ENCODE results near the gene AANAT.

Gene AANAT

DNA sequence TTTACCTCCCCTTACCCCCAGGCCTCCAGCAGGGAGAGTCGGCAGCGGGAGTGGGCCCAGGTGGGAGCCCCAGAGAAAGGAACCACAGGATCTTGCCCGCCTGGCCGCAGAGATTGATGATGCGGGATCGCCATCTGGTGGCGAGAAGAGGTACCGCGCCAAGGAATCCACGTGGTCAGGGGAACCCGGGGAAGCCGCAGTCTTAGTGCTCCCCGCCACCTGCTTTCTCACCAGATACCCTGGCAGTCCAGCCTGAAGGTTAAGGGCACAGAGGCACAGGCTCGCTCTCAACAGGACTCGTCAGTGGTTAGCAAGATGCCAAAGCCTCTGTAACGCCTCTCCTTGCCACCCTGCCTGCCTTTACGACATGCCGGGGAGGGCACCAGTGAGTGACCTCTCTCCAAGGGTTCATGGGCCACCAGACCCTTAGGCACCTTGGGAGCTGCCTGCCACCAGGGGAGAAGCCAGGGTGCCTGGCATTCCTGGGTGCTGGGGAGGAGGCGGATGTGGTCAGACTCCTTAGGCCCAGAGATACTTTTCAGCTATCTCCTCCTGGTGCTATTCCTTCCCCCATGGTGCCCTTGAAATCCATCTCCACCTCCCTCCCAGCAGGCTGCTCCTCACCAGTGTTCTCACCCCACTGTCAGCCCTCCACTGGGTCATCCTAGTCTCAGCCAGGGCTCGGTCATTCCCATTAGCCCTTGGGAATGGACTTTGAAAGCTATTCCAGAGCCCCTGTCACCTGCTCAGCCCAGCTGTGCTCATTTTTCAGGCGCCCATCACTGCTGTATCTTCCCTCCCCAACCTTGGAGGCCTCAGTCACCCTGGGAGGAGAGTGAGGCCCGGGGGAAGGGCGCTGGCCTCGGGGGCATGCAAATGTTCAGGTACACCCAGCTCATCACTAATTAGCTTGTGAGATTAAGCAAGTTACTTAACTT is 39.3 kb downstream of the AANAT start (continued):
- TF ChIP-seq ZBTB21 (tag by site-specific recombination; IDR thresholded peaks at IDR 0.05) (no peak), ZNF324 (tag by site-specific recombination; IDR thresholded peaks at IDR 0.05) (no peak), ZBTB20 (tag by site-specific recombination; IDR thresholded peaks at IDR 0.05) (peak; percentile 51; the same call in 1 of the 2 replicates), ZNF626 (tag by site-specific recombination; IDR thresholded peaks at IDR 0.05) (no peak), ZNF530 (tag by site-specific recombination; IDR thresholded peaks at IDR 0.05; ENCODE audit: low read depth) (no peak), GLIS1 (tag by site-specific recombination; IDR thresholded peaks at IDR 0.05) (peak; percentile 46; the same call in 1 of the 2 replicates), MZF1 (tag by site-specific recombination; IDR thresholded peaks at IDR 0.05; ENCODE audit: borderline replicate concordance) (no peak), ZNF24 (tag by site-specific recombination; IDR thresholded peaks at IDR 0.05) (no peak), ZXDB (tag by site-specific recombination; IDR thresholded peaks at IDR 0.05) (no peak), BCL11A (tag by site-specific recombination; IDR thresholded peaks at IDR 0.05; ENCODE audit: low read depth) (peak; percentile 37; the same call in 1 of the 2 replicates), ZNF785 (tag by site-specific recombination; IDR thresholded peaks at IDR 0.05) (no peak), ZNF501 (tag by site-specific recombination; IDR thresholded peaks at IDR 0.05) (no peak; the same call in 1 of the 2 replicates), ZNF561 (tag by site-specific recombination; IDR thresholded peaks at IDR 0.05; ENCODE audit: borderline replicate concordance) (0 out of 2 replicates have a peak, but pooled peaks have one; percentile 67), OVOL3 (tag by site-specific recombination; IDR thresholded peaks at IDR 0.05) (no peak), KLF8 (tag by site-specific recombination; IDR thresholded peaks at IDR 0.05) (no peak), ZBTB1 (tag by site-specific recombination; IDR thresholded peaks at IDR 0.05) (no peak), ZNF768 (tag by site-specific recombination; IDR thresholded peaks at IDR 0.05) (no peak), ZNF426 (tag by site-specific recombination; IDR thresholded peaks at IDR 0.05) (no peak), PRDM1 (tag by site-specific recombination; IDR thresholded peaks at IDR 0.05) (peak; percentile 74), ZNF292 (tag by site-specific recombination; IDR thresholded peaks at IDR 0.05; ENCODE audit: borderline replicate concordance, low read depth) (no peak), GLI2 (tag by site-specific recombination; IDR thresholded peaks at IDR 0.05; ENCODE audit: borderline replicate concordance, low read depth) (no peak), ZNF416 (tag by site-specific recombination; IDR thresholded peaks at IDR 0.05) (no peak), ZNF157 (tag by site-specific recombination; IDR thresholded peaks at IDR 0.05) (no peak)
- TF ChIP-seq, protein P1, sequence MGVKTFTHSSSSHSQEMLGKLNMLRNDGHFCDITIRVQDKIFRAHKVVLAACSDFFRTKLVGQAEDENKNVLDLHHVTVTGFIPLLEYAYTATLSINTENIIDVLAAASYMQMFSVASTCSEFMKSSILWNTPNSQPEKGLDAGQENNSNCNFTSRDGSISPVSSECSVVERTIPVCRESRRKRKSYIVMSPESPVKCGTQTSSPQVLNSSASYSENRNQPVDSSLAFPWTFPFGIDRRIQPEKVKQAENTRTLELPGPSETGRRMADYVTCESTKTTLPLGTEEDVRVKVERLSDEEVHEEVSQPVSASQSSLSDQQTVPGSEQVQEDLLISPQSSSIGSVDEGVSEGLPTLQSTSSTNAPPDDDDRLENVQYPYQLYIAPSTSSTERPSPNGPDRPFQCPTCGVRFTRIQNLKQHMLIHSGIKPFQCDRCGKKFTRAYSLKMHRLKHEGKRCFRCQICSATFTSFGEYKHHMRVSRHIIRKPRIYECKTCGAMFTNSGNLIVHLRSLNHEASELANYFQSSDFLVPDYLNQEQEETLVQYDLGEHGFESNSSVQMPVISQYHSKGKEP (tag by site-specific recombination; IDR thresholded peaks at IDR 0.05) = no peak
- TF ChIP-seq, protein P2, sequence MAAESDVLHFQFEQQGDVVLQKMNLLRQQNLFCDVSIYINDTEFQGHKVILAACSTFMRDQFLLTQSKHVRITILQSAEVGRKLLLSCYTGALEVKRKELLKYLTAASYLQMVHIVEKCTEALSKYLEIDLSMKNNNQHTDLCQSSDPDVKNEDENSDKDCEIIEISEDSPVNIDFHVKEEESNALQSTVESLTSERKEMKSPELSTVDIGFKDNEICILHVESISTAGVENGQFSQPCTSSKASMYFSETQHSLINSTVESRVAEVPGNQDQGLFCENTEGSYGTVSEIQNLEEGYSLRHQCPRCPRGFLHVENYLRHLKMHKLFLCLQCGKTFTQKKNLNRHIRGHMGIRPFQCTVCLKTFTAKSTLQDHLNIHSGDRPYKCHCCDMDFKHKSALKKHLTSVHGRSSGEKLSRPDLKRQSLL (tag by site-specific recombination; IDR thresholded peaks at IDR 0.05) = no peak
- TF ChIP-seq, protein P3, sequence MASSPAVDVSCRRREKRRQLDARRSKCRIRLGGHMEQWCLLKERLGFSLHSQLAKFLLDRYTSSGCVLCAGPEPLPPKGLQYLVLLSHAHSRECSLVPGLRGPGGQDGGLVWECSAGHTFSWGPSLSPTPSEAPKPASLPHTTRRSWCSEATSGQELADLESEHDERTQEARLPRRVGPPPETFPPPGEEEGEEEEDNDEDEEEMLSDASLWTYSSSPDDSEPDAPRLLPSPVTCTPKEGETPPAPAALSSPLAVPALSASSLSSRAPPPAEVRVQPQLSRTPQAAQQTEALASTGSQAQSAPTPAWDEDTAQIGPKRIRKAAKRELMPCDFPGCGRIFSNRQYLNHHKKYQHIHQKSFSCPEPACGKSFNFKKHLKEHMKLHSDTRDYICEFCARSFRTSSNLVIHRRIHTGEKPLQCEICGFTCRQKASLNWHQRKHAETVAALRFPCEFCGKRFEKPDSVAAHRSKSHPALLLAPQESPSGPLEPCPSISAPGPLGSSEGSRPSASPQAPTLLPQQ (tag by site-specific recombination; IDR thresholded peaks at IDR 0.05) = peak; percentile 95
- TF ChIP-seq, protein P4, sequence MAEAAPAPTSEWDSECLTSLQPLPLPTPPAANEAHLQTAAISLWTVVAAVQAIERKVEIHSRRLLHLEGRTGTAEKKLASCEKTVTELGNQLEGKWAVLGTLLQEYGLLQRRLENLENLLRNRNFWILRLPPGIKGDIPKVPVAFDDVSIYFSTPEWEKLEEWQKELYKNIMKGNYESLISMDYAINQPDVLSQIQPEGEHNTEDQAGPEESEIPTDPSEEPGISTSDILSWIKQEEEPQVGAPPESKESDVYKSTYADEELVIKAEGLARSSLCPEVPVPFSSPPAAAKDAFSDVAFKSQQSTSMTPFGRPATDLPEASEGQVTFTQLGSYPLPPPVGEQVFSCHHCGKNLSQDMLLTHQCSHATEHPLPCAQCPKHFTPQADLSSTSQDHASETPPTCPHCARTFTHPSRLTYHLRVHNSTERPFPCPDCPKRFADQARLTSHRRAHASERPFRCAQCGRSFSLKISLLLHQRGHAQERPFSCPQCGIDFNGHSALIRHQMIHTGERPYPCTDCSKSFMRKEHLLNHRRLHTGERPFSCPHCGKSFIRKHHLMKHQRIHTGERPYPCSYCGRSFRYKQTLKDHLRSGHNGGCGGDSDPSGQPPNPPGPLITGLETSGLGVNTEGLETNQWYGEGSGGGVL (tag by site-specific recombination; IDR thresholded peaks at IDR 0.05) = no peak
- TF ChIP-seq, protein P5, sequence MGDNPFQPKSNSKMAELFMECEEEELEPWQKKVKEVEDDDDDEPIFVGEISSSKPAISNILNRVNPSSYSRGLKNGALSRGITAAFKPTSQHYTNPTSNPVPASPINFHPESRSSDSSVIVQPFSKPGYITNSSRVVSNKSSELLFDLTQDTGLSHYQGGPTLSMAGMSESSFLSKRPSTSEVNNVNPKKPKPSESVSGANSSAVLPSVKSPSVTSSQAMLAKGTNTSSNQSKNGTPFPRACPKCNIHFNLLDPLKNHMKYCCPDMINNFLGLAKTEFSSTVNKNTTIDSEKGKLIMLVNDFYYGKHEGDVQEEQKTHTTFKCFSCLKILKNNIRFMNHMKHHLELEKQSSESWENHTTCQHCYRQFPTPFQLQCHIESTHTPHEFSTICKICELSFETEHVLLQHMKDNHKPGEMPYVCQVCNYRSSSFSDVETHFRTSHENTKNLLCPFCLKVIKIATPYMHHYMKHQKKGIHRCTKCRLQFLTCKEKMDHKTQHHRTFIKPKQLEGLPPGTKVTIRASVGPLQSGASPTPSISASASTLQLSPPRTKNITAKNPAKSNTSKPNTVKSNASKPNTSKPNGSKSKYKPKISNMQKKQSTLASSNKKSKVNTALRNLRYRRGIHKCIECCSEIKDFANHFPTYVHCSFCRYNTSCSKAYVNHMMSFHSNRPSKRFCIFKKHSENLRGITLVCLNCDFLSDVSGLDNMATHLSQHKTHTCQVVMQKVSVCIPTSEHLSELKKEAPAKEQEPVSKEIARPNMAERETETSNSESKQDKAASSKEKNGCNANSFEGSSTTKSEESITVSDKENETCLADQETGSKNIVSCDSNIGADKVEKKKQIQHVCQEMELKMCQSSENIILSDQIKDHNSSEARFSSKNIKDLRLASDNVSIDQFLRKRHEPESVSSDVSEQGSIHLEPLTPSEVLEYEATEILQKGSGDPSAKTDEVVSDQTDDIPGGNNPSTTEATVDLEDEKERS (tag by site-specific recombination; IDR thresholded peaks at IDR 0.05) = no peak
- TF ChIP-seq, protein P6, sequence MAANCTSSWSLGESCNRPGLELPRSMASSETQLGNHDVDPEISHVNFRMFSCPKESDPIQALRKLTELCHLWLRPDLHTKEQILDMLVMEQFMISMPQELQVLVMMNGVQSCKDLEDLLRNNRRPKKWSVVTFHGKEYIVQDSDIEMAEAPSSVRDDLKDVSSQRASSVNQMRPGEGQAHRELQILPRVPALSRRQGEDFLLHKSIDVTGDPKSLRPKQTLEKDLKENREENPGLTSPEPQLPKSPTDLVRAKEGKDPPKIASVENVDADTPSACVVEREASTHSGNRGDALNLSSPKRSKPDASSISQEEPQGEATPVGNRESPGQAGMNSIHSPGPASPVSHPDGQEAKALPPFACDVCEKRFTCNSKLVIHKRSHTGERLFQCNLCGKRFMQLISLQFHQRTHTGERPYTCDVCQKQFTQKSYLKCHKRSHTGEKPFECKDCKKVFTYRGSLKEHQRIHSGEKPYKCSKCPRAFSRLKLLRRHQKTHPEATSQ (tag by site-specific recombination; IDR thresholded peaks at IDR 0.05) = no peak

Data from HEK293 (cell line).